ENCODE results near the gene UBE2A. TPM values are rescaled to one million over a fixed set of nuclear protein-coding genes. Genes with fewer than 3 reads are reported as not detected.

Gene UBE2A
- total RNA-seq, 1 experiment from 2014 or later, result 43.3 TPM

DNA sequence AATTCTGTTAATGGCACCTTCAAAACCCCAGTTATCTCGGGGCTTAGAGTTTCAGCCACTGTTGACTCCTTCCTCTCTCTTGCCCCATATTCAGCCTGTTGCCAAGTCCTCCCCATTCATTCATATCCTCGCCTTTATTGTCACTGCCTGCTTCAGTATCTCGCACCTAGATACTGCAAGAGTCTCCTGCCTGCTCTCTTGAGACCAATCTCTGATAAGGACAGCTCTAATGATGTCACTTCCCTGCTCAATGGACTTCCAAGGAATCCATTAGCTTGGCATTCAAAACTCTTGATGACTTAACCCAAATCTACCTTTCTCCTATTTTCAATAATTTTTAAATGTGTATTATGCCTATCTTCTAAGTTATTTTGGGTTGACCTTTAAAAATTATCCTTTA, 1.1 kb upstream of the UBE2A start (continued):
- TF ChIP-seq ZNF532 (CRISPR knock-in tag; IDR thresholded peaks at IDR 0.05; ENCODE audit: borderline replicate concordance) (no peak), CTCF (IDR thresholded peaks at IDR 0.05) (no peak), ZBTB21 (CRISPR knock-in tag; IDR thresholded peaks at IDR 0.05; ENCODE audit: borderline replicate concordance) (no peak), ZNF263 (CRISPR knock-in tag; IDR thresholded peaks at IDR 0.05; ENCODE audit: low read depth) (no peak), ESRRA (CRISPR knock-in tag; IDR thresholded peaks at IDR 0.05; ENCODE audit: borderline replicate concordance) (no peak), ATF2 (CRISPR knock-in tag; IDR thresholded peaks at IDR 0.05; ENCODE audit: borderline replicate concordance, low read depth) (no peak), FOXJ3 (CRISPR knock-in tag; IDR thresholded peaks at IDR 0.05; ENCODE audit: borderline replicate concordance) (no peak), ZNF232 (CRISPR knock-in tag; IDR thresholded peaks at IDR 0.05) (no peak), ETV6 (CRISPR knock-in tag; IDR thresholded peaks at IDR 0.05) (no peak), USF2 (CRISPR knock-in tag; IDR thresholded peaks at IDR 0.05) (no peak), FOXP1 (CRISPR knock-in tag; IDR thresholded peaks at IDR 0.05; ENCODE audit: borderline replicate concordance) (no peak)

GRCh38 chrX:119573840-119574393, 446 bp upstream of the UBE2A start:
- no peak for DNase-seq (ENCODE audit: low spot score)
- peaks cover 6% of the 10 kb centered on the region for H3K36me3 Mint-ChIP-seq
- peak overlapping the region; percentile 92 for H3K27ac Mint-ChIP-seq
- ATAC-seq, result peak; percentile 14
- ChIA-PET POLR2A (interaction anchor here (0.6 to 2.2 kb wide), 4 partner anchors 40 to 184 kb away, joined by 3 to 8 read pairs (median 5); partner anchors contain the start of genes SEPTIN6 and SOWAHD), CTCF (interaction anchor here (0.7 to 2.4 kb wide), 8 partner anchors 9 to 184 kb away, joined by 3 to 15 read pairs (median 6); partner anchors contain the start of genes SOWAHD and STEEP1)
- H3K4me3 Mint-ChIP-seq, result peak overlapping the region; percentile 86
- TF ChIP-seq MYBL2 (CRISPR knock-in tag; IDR thresholded peaks at IDR 0.05) (0 out of 2 replicates have a peak, but pooled peaks have one; percentile 7), PRDM15 (CRISPR knock-in tag; IDR thresholded peaks at IDR 0.05) (peak; percentile 90), ZNF396 (CRISPR knock-in tag; IDR thresholded peaks at IDR 0.05; ENCODE audit: borderline replicate concordance) (no peak)
- H3K4me1 Mint-ChIP-seq, result peaks cover 8% of the 10 kb centered on the region
- H3K9me3 Mint-ChIP-seq, result peaks cover 13% of the 10 kb centered on the region
- no peaks in the 10 kb centered on the region for H3K27me3 Mint-ChIP-seq (ENCODE audit: low read depth)
